Measurements from ENCODE around the gene TCF7L2.

DNA sequence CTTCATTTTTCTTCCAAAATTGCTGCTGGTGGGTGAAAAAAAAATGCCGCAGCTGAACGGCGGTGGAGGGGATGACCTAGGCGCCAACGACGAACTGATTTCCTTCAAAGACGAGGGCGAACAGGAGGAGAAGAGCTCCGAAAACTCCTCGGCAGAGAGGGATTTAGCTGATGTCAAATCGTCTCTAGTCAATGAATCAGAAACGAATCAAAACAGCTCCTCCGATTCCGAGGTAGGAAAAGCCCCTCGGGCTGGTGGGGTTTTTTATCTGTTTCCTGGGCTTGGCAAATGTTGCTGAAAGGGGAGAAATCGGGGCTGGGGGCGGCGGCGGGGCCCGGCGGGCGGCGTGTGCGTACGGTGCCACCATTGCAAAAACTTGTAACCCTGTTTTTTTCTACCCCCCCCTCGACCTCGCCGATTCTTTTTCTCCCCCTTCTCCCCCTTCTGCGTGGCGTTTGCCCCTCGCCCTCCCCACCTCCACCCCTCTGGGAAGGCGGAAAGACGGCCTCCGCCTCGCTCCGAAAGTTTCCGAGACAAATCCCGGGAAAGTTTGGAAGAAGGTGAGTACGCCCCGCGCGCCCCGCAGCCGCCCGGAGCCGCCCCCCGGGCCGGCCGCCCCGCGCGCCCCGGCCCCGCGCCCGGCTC lies 789 bp downstream of the TCF7L2 start:
- TF ChIP-seq, protein P1, sequence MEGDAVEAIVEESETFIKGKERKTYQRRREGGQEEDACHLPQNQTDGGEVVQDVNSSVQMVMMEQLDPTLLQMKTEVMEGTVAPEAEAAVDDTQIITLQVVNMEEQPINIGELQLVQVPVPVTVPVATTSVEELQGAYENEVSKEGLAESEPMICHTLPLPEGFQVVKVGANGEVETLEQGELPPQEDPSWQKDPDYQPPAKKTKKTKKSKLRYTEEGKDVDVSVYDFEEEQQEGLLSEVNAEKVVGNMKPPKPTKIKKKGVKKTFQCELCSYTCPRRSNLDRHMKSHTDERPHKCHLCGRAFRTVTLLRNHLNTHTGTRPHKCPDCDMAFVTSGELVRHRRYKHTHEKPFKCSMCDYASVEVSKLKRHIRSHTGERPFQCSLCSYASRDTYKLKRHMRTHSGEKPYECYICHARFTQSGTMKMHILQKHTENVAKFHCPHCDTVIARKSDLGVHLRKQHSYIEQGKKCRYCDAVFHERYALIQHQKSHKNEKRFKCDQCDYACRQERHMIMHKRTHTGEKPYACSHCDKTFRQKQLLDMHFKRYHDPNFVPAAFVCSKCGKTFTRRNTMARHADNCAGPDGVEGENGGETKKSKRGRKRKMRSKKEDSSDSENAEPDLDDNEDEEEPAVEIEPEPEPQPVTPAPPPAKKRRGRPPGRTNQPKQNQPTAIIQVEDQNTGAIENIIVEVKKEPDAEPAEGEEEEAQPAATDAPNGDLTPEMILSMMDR (IDR thresholded peaks at IDR 0.05), result no peak
- TF ChIP-seq SIN3A (IDR thresholded peaks at IDR 0.05; ENCODE audit: borderline replicate concordance, insufficient read depth, low read depth, low read length), result no peak
